A549 (cell line): Measurements from ENCODE around the gene ETV7.

Source experiments
- BCL3 ChIP-seq: fragments of >200 bp; sonication (Bioruptor Twin); formaldehyde crosslinking; IDR thresholded peaks from 3 replicates; pipeline ENCODE4 v1.6.1; 2016
- BHLHE40 ChIP-seq: IDR thresholded peaks from 2 replicates; pipeline ENCODE4 v1.6.1; 2012; ENCODE audit warnings: low read depth, low read length, inconsistent platforms
- CBX2 ChIP-seq: fragments of 200-600 bp; sonication (generic); IDR thresholded peaks from 2 replicates; pipeline ENCODE4 v1.6.1; 2016; ENCODE audit warnings: low read depth, mild to moderate bottlenecking, borderline replicate concordance
- CHD2 ChIP-seq: fragments of 150-350 bp; IDR thresholded peaks from 2 replicates; pipeline ENCODE4 v1.6.1; 2014; ENCODE audit warnings: low read length; ENCODE audit not compliant: partially characterized antibody
- CTCF ChIP-seq: fragments of >200 bp; sonication (Bioruptor Twin); formaldehyde crosslinking; IDR thresholded peaks from 3 replicates; pipeline ENCODE4 v1.5.1; 2016
- EP300 ChIP-seq, 2 experiments: fragments of >200 bp; sonication (Bioruptor Twin); formaldehyde crosslinking; IDR thresholded peaks; 2 replicates in 1 of 2; 3 replicates in 1 of 2; pipeline ENCODE4 v1.6.1; 2016 to 2017
- KDM5A ChIP-seq: fragments of 200-600 bp; sonication (generic); IDR thresholded peaks from 2 replicates; pipeline ENCODE4 v1.6.1; 2016; ENCODE audit warnings: antibody characterized with exemption, mild to moderate bottlenecking
- MYC ChIP-seq: IDR thresholded peaks from 2 replicates; pipeline ENCODE4 v1.6.1; 2012; ENCODE audit warnings: mild to moderate bottlenecking, inconsistent platforms, low read length, improper control_type of control experiment, borderline replicate concordance
- NFE2L2 ChIP-seq: fragments of 150-350 bp; conservative IDR thresholded peaks from 2 replicates; pipeline ENCODE4 v1.6.1; 2014; ENCODE audit warnings: low read length
- POLR2A ChIP-seq: IDR thresholded peaks from 2 replicates; pipeline ENCODE4 v1.6.1; 2012; ENCODE audit warnings: mild to moderate bottlenecking, low read length
- RAD21 ChIP-seq, 2 experiments: fragments of >200 bp in 1 of 2; sonication (Bioruptor Twin) in 1 of 2; formaldehyde crosslinking in 1 of 2; IDR thresholded peaks in 1 of 2; conservative IDR thresholded peaks in 1 of 2; 2 replicates in 1 of 2; 3 replicates in 1 of 2; pipeline ENCODE4 v1.6.1; 2012 to 2018; ENCODE audit warnings: inconsistent platforms in 1 of 2
- RCOR1 ChIP-seq: fragments of 150-350 bp; IDR thresholded peaks from 2 replicates; pipeline ENCODE4 v1.6.1; 2014; ENCODE audit warnings: antibody characterized with exemption, low read length, low read depth
- RFX5 ChIP-seq: fragments of 450-650 bp; IDR thresholded peaks from 2 replicates; pipeline ENCODE4 v1.7.1; 2014; ENCODE audit warnings: antibody characterized with exemption, mild to moderate bottlenecking, moderate library complexity
- ZNF302 ChIP-seq: fragments of 250-450 bp; sonication (Bioruptor Pico); IDR thresholded peaks from 2 replicates; pipeline ENCODE4 v1.9.0; 2021; ENCODE audit warnings: inconsistent platforms, mild to moderate bottlenecking, moderate library complexity

GRCh38 chr6:36346486-36347273, 40.8 kb downstream of the ETV7 start:
- TF ChIP-seq CTCF (no peak), RCOR1 (no peak), CBX2 (no peak), POLR2A (no peak), NFE2L2 (no peak), BCL3 (no peak), EP300 (IDR thresholded peaks at IDR 0.05) (no peak), MYC (no peak), RAD21 (conservative IDR thresholded peaks at IDR 0.05 in 1 of 2, IDR thresholded peaks at IDR 0.05 in 1 of 2) (no peak), RFX5 (no peak), BHLHE40 (no peak), CHD2 (no peak), ZNF302 (CRISPR knock-in tag) (no peak), KDM5A (no peak)
